GM12878 (cell line): ENCODE results near the gene PCGF6. TPM values are rescaled to one million over a fixed set of nuclear protein-coding genes. Genes with fewer than 3 reads are reported as not detected.

Experiments
- ATAC-seq: fragments of 200-7000 bp; cut with Tn5 transposase; 3 replicates; pipeline ENCODE4 v1.9.1; 2020; ENCODE audit warnings: mild to moderate bottlenecking, moderate library complexity
- BruUV-seq: library from RNA; stranded (reverse); fragments of 400-500 nt; replicated peaks from 2 replicates; lab custom pipeline; 2021; lab: Mats Ljungman, UMichigan
- CTCF ChIA-PET: fragments of 300-600 bp; sonication (Branson Sonifier 250); formaldehyde crosslinking; extraction: SDS; loops from one replicate; lab custom pipeline; 2021; ENCODE audit warnings: inconsistent platforms; lab: Yijun Ruan, JAX
- POLR2A ChIA-PET: fragments of 350-600 bp; formaldehyde crosslinking; extraction: SDS; loops from one replicate; lab custom pipeline; 2021; ENCODE audit warnings: inconsistent platforms; lab: Charles Lee
- RAD21 ChIA-PET: fragments of 300-600 bp; sonication (Branson Sonifier 250); formaldehyde crosslinking; loops from one replicate; lab custom pipeline; 2023; ENCODE audit warnings: antibody characterized with exemption; ENCODE audit not compliant: unreplicated experiment; lab: Charles Lee
- SMC1A ChIA-PET: fragments of 300-600 bp; sonication (Branson Sonifier 250); formaldehyde crosslinking; loops from one replicate; lab custom pipeline; 2023; ENCODE audit not compliant: unreplicated experiment, uncharacterized antibody; lab: Charles Lee
- DNase-seq: peaks from one replicate; pipeline ENCODE4 v3.0.0-alpha.2; 2011; ENCODE audit warnings: low read depth, low spot score
- FAIRE-seq: peaks from 3 replicates; lab custom pipeline; 2011; peaks lifted over from hg19 to GRCh38; lab: Jason Lieb, UNC
- H2AFZ ChIP-seq: 2 replicates; pipeline ENCODE4 v1.6.0; 2011; ENCODE audit warnings: low read depth, low read length, control low read depth; ENCODE audit not compliant: control insufficient read depth
- H3K27ac ChIP-seq: 2 replicates; pipeline ENCODE4 v1.5.1; 2011; ENCODE audit warnings: control low read depth; ENCODE audit not compliant: control insufficient read depth, insufficient read depth
- H3K27me3 ChIP-seq, 2 experiments: replicated peaks in 1 of 2; 2 replicates each; pipeline versions ENCODE4 v1.6.0 to v1.6.1; 2011; ENCODE audit warnings: low read length in 1 of 2; ENCODE audit not compliant: control insufficient read depth in 2 of 2, insufficient read depth in 2 of 2
- H3K36me3 ChIP-seq, 2 experiments: 2 replicates each; pipeline ENCODE4 v1.5.1; 2011; ENCODE audit warnings: low read length in 1 of 2; ENCODE audit not compliant: control insufficient read depth in 2 of 2, insufficient read depth in 2 of 2
- H3K4me1 ChIP-seq: 2 replicates; pipeline ENCODE4 v1.6.1; 2011; ENCODE audit warnings: mild to moderate bottlenecking, low read length, moderate library complexity, mixed read lengths; ENCODE audit not compliant: control insufficient read depth, insufficient read depth
- H3K4me2 ChIP-seq: 2 replicates; pipeline ENCODE4 v1.6.0; 2011; ENCODE audit warnings: control low read depth; ENCODE audit not compliant: control insufficient read depth, insufficient read depth
- H3K4me3 ChIP-seq: fragments of 200-600 bp; sonication (generic); 2 replicates; pipeline ENCODE4 v1.5.1; 2016
- H3K79me2 ChIP-seq: 2 replicates; pipeline ENCODE4 v1.6.0; 2011; ENCODE audit warnings: low read length; ENCODE audit not compliant: control insufficient read depth, insufficient read depth
- H3K9ac ChIP-seq: 2 replicates; pipeline ENCODE4 v1.8.0; 2011; ENCODE audit warnings: low read length, control low read depth, mixed read lengths; ENCODE audit not compliant: control insufficient read depth, insufficient read depth
- H3K9me3 ChIP-seq: replicated peaks from 3 replicates; pipeline ENCODE4 v1.5.1; 2011; ENCODE audit warnings: mild to moderate bottlenecking, low read length; ENCODE audit not compliant: control insufficient read depth, insufficient read depth
- H4K20me1 ChIP-seq: 2 replicates; pipeline ENCODE4 v1.6.0; 2011; ENCODE audit not compliant: control insufficient read depth, insufficient read depth
- BACH1 ChIP-seq: fragments of 450-650 bp; IDR thresholded peaks from 2 replicates; pipeline ENCODE4 v1.6.1; 2017; ENCODE audit warnings: mild to moderate bottlenecking, borderline replicate concordance
- BCL11A ChIP-seq: IDR thresholded peaks from 2 replicates; pipeline ENCODE4 v1.6.1; 2011; ENCODE audit warnings: low read depth, low read length
- FOXM1 ChIP-seq: IDR thresholded peaks from 2 replicates; pipeline ENCODE4 v1.6.1; 2012; ENCODE audit warnings: low read depth, mild to moderate bottlenecking, inconsistent platforms, low read length, moderate library complexity
- IKZF2 ChIP-seq, 2 experiments: fragments of 450-650 bp; IDR thresholded peaks; 2 replicates each; pipeline ENCODE4 v1.6.1; 2017; ENCODE audit warnings: mild to moderate bottlenecking in 2 of 2, moderate library complexity in 2 of 2
- LARP7 ChIP-seq: fragments of 450-650 bp; IDR thresholded peaks from 2 replicates; pipeline ENCODE4 v1.6.1; 2017; ENCODE audit warnings: mild to moderate bottlenecking
- RAD51 ChIP-seq: fragments of 450-650 bp; IDR thresholded peaks from 2 replicates; pipeline ENCODE4 v1.6.1; 2016; ENCODE audit warnings: moderate library complexity, mild to moderate bottlenecking, inconsistent platforms
- RCOR1 ChIP-seq: conservative IDR thresholded peaks from 2 replicates; pipeline ENCODE4 v1.6.1; 2012; ENCODE audit warnings: low read depth, low read length, improper control_type of control experiment
- RUNX3 ChIP-seq: IDR thresholded peaks from 2 replicates; pipeline ENCODE4 v1.6.1; 2012; ENCODE audit warnings: low read length, inconsistent platforms
- SRF ChIP-seq, 2 experiments: IDR thresholded peaks; 2 replicates each; pipeline ENCODE4 v1.6.1; 2011; ENCODE audit warnings: low read depth in 2 of 2, low read length in 2 of 2, mild to moderate bottlenecking in 1 of 2, moderate library complexity in 1 of 2
- STAT1 ChIP-seq: fragments of 450-650 bp; conservative IDR thresholded peaks from 2 replicates; pipeline ENCODE4 v1.6.1; 2014; ENCODE audit warnings: antibody characterized with exemption, mild to moderate bottlenecking
- TCF12 ChIP-seq: IDR thresholded peaks from 2 replicates; pipeline ENCODE4 v1.6.1; 2011; ENCODE audit warnings: low read depth, mild to moderate bottlenecking, low read length
- WGBS: methylation state at CpG from one replicate; pipeline ENCODE4 v1.1.6; 2016; ENCODE audit warnings: low lambda C conversion rate; ENCODE audit not compliant: insufficient replicate concordance, insufficient coverage; ENCODE audit errors: missing lambda C conversion rate; 5-methylcytosine and 5-hydroxymethylcytosine counted together
- in situ Hi-C: fragments of 300-500 bp; cut with MboI; formaldehyde crosslinking; loops from 9 replicates; pipeline ENCODE4 v1.14.3; 2018; ENCODE audit warnings: mixed read lengths
- intact Hi-C: fragments of 100-400 bp; cut with micrococcal nuclease; formaldehyde crosslinking; loops from one replicate; pipeline ENCODE4 v1.14.2; 2022; ENCODE audit not compliant: unreplicated experiment
- polyA plus RNA-seq, 11 experiments: library from polyadenylated mRNA; depleted of rRNA in 4 of 11; unstranded in 6 of 11; stranded (reverse) in 5 of 11; fragments of >200 nt; fragmentation: Nextera tagmentation in 4 of 11; fragmentation: Illumina TruSeq in 1 of 11; extraction: Ambion mirVana in 4 of 11; extraction: Trizol in 1 of 11; gene quantifications; 1 replicate in 1 of 11; 2 replicates in 10 of 11; pipeline versions ENCODE4 v1.2.1 to v1.2.3, GENCODE V29; 2011 to 2016; ENCODE audit warnings: inconsistent platforms in 2 of 11, missing spikeins in 2 of 11, low read depth in 1 of 11
- total RNA-seq, 4 experiments: library from RNA; depleted of rRNA in 3 of 4; stranded (reverse); fragments of >200 nt in 3 of 4; fragmentation: Illumina TruSeq in 1 of 4; extraction: Trizol in 1 of 4; gene quantifications; 2 replicates each; pipeline versions ENCODE4 v1.2.1 to v1.2.3, GENCODE V29; 2013 to 2021
- TF ChIP-seq, protein P1 (sequence below): IDR thresholded peaks from 2 replicates; pipeline ENCODE4 v1.6.1; 2012; ENCODE audit warnings: low read depth, low read length, improper control_type of control experiment
- TF ChIP-seq, protein P2 (sequence below): fragments of 450-650 bp; IDR thresholded peaks from 2 replicates; pipeline ENCODE4 v1.6.1; 2016; ENCODE audit warnings: mild to moderate bottlenecking
- TF ChIP-seq, protein P3 (sequence below): IDR thresholded peaks from 2 replicates; pipeline ENCODE4 v1.6.1; 2011; ENCODE audit warnings: low read depth, low read length, improper control_type of control experiment, borderline replicate concordance
- TF ChIP-seq, protein P4 (sequence below), 3 experiments: IDR thresholded peaks in 2 of 3; conservative IDR thresholded peaks in 1 of 3; 2 replicates each; pipeline ENCODE4 v1.5.1; 2011; ENCODE audit warnings: low read depth in 3 of 3, low read length in 3 of 3, mild to moderate bottlenecking in 3 of 3, control low read depth in 2 of 3, moderate library complexity in 2 of 3, inconsistent platforms in 1 of 3, mixed read lengths in 1 of 3; ENCODE audit not compliant: control insufficient read depth in 2 of 3, insufficient read depth in 1 of 3; ENCODE audit errors: extremely low read depth in 1 of 3
- TF ChIP-seq, protein P5 (sequence below): fragments of 450-650 bp; IDR thresholded peaks from 2 replicates; pipeline ENCODE4 v1.6.1; 2017; ENCODE audit warnings: borderline replicate concordance

Gene PCGF6
- total and polyA plus RNA-seq, 10 of the 15 experiments (the other 5 are each of a cell fraction or from before 2014, with no cell fraction given): 6.5 to 19.1 (median 12.7) TPM

DNA sequence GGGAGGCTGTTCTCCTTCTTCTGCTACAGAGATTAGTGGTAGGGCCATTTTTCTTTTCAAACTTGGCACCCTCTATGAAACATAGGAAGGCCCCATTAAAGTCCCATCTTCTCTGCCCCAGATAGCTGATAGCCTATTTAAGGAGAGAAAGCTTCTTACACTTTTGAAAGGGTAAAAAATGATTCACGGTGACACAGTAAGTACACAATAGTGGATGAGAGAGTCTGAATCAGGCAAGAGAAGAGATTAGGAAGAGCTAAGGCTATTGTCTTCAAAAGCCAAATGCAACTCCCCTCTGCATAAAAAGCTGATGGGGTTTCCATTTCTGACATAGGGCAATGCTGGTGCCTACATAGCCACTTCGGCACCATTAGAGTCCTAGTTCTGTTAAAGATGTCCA, 70.4 kb downstream of the PCGF6 start:
- H3K9ac ChIP-seq: no peak overlapping the region
- no peaks in the 10 kb centered on the region; the same call in 2 of the 3 replicates for H3K9me3 ChIP-seq
- no peak overlapping the region for H3K4me2 ChIP-seq
- intact Hi-C loops: no loop called here
- H3K27ac ChIP-seq: no peak overlapping the region
- TF ChIP-seq RAD51 (no peak), FOXM1 (no peak), RUNX3 (no peak), TCF12 (no peak), RCOR1 (no peak), BACH1 (no peak), BCL11A (no peak), LARP7 (no peak), SRF (IDR thresholded peaks at IDR 0.05; ENCODE audit: low read depth in 2 of 2, low read length in 2 of 2) (no peak), STAT1 (no peak), IKZF2 (IDR thresholded peaks at IDR 0.05) (no peak)
- TF ChIP-seq, protein P1, sequence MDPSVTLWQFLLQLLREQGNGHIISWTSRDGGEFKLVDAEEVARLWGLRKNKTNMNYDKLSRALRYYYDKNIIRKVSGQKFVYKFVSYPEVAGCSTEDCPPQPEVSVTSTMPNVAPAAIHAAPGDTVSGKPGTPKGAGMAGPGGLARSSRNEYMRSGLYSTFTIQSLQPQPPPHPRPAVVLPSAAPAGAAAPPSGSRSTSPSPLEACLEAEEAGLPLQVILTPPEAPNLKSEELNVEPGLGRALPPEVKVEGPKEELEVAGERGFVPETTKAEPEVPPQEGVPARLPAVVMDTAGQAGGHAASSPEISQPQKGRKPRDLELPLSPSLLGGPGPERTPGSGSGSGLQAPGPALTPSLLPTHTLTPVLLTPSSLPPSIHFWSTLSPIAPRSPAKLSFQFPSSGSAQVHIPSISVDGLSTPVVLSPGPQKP: no peak
- TF ChIP-seq, protein P2, sequence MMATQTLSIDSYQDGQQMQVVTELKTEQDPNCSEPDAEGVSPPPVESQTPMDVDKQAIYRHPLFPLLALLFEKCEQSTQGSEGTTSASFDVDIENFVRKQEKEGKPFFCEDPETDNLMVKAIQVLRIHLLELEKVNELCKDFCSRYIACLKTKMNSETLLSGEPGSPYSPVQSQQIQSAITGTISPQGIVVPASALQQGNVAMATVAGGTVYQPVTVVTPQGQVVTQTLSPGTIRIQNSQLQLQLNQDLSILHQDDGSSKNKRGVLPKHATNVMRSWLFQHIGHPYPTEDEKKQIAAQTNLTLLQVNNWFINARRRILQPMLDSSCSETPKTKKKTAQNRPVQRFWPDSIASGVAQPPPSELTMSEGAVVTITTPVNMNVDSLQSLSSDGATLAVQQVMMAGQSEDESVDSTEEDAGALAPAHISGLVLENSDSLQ: no peak
- TF ChIP-seq, protein P3, sequence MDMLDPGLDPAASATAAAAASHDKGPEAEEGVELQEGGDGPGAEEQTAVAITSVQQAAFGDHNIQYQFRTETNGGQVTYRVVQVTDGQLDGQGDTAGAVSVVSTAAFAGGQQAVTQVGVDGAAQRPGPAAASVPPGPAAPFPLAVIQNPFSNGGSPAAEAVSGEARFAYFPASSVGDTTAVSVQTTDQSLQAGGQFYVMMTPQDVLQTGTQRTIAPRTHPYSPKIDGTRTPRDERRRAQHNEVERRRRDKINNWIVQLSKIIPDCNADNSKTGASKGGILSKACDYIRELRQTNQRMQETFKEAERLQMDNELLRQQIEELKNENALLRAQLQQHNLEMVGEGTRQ: no peak
- TF ChIP-seq, protein P4, sequence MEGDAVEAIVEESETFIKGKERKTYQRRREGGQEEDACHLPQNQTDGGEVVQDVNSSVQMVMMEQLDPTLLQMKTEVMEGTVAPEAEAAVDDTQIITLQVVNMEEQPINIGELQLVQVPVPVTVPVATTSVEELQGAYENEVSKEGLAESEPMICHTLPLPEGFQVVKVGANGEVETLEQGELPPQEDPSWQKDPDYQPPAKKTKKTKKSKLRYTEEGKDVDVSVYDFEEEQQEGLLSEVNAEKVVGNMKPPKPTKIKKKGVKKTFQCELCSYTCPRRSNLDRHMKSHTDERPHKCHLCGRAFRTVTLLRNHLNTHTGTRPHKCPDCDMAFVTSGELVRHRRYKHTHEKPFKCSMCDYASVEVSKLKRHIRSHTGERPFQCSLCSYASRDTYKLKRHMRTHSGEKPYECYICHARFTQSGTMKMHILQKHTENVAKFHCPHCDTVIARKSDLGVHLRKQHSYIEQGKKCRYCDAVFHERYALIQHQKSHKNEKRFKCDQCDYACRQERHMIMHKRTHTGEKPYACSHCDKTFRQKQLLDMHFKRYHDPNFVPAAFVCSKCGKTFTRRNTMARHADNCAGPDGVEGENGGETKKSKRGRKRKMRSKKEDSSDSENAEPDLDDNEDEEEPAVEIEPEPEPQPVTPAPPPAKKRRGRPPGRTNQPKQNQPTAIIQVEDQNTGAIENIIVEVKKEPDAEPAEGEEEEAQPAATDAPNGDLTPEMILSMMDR (IDR thresholded peaks at IDR 0.05 in 2 of 3, conservative IDR thresholded peaks at IDR 0.05 in 1 of 3; ENCODE audit: control insufficient read depth in 2 of 3, extremely low read depth in 1 of 3, insufficient read depth in 1 of 3, low read depth in 3 of 3, low read length in 3 of 3): no peak
- TF ChIP-seq, protein P5, sequence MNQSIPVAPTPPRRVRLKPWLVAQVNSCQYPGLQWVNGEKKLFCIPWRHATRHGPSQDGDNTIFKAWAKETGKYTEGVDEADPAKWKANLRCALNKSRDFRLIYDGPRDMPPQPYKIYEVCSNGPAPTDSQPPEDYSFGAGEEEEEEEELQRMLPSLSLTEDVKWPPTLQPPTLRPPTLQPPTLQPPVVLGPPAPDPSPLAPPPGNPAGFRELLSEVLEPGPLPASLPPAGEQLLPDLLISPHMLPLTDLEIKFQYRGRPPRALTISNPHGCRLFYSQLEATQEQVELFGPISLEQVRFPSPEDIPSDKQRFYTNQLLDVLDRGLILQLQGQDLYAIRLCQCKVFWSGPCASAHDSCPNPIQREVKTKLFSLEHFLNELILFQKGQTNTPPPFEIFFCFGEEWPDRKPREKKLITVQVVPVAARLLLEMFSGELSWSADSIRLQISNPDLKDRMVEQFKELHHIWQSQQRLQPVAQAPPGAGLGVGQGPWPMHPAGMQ: no peak
- TF ChIP-seq, all 136 proteins: peak for 0
- FAIRE-seq (no peak), DNase-seq (no peak), ATAC-seq (no peak)
- ChIA-PET SMC1A (no interaction called here), RAD21 (no interaction called here), CTCF (no interaction called here), POLR2A (interaction anchor here (0.6 kb wide), 1 partner anchor 93 kb away, joined by 6 read pairs; no protein-coding TSS in a partner anchor)
- H3K4me3 ChIP-seq: no peak overlapping the region
- H3K36me3 ChIP-seq: no peaks in the 10 kb centered on the region
- in situ Hi-C loops: no loop called here
- H2AFZ ChIP-seq: no peak overlapping the region
- no TSS peak for BruUV-seq
- peaks cover 3% of the 10 kb centered on the region; the same call in 1 of the 2 replicates for H4K20me1 ChIP-seq
- no peaks in the 10 kb centered on the region; the same call in 1 of the 2 replicates for H3K4me1 ChIP-seq
- H3K79me2 ChIP-seq: no peaks in the 10 kb centered on the region
- H3K27me3 ChIP-seq: peaks cover 0 to 6% of the 10 kb centered on the region in 2 experiments
- WGBS: 63% methylated on average over 2 of the region's 2 CpGs
